H9 (cell line): ENCODE results near the gene SCLY. TPM values are rescaled to one million over a fixed set of nuclear protein-coding genes. Genes with fewer than 3 reads are reported as not detected.

Experiments
- DNase-seq: peaks from one replicate; pipeline ENCODE4 v3.0.0-alpha.2; 2017
- H2AFZ ChIP-seq: one replicate; pipeline ENCODE4 v1.6.1; 2013; ENCODE audit warnings: mild to moderate bottlenecking, low read length, control low read depth, moderate library complexity
- H2AK5ac ChIP-seq: 2 replicates; pipeline ENCODE4 v1.6.1; 2013; ENCODE audit warnings: low read length, control low read depth, mixed read lengths; ENCODE audit not compliant: insufficient read length
- H2BK120ac ChIP-seq: one replicate; pipeline ENCODE4 v1.6.1; 2013; ENCODE audit warnings: low read depth, mild to moderate bottlenecking, low read length, control low read depth, inconsistent platforms; ENCODE audit not compliant: poor library complexity, severe bottlenecking
- H2BK12ac ChIP-seq: 2 replicates; pipeline ENCODE4 v1.6.1; 2013; ENCODE audit warnings: low read length, control low read depth, mixed read lengths, low read depth; ENCODE audit not compliant: insufficient read length
- H2BK15ac ChIP-seq: 2 replicates; pipeline ENCODE4 v1.6.1; 2013; ENCODE audit warnings: low read depth, low read length, control low read depth
- H2BK20ac ChIP-seq: one replicate; pipeline ENCODE4 v1.6.1; 2013; ENCODE audit warnings: low read depth, mild to moderate bottlenecking, low read length, control low read depth, inconsistent platforms; ENCODE audit not compliant: poor library complexity, severe bottlenecking
- H2BK5ac ChIP-seq: 2 replicates; pipeline ENCODE4 v1.6.1; 2013; ENCODE audit warnings: low read length, control low read depth, mixed read lengths; ENCODE audit not compliant: insufficient read length
- H3K14ac ChIP-seq: 2 replicates; pipeline ENCODE4 v1.6.1; 2013; ENCODE audit warnings: low read length, control low read depth; ENCODE audit not compliant: insufficient read depth
- H3K18ac ChIP-seq: 2 replicates; pipeline ENCODE4 v1.6.1; 2013; ENCODE audit warnings: low read depth, mild to moderate bottlenecking, mixed read lengths, low read length, control low read depth; ENCODE audit not compliant: insufficient read length
- H3K23ac ChIP-seq: 2 replicates; pipeline ENCODE4 v1.6.1; 2013; ENCODE audit warnings: low read length, control low read depth, mixed read lengths, low read depth; ENCODE audit not compliant: insufficient read length
- H3K23me2 ChIP-seq: 2 replicates; pipeline ENCODE4 v1.6.1; 2013; ENCODE audit warnings: low read depth, mild to moderate bottlenecking, mixed read lengths, low read length, control low read depth; ENCODE audit not compliant: insufficient read length, poor library complexity, severe bottlenecking
- H3K27ac ChIP-seq: 2 replicates; pipeline ENCODE4 v1.5.1; 2013; ENCODE audit warnings: low read length, control low read depth, mixed read lengths, low read depth; ENCODE audit not compliant: insufficient read length
- H3K27me3 ChIP-seq: 2 replicates; pipeline ENCODE4 v1.6.1; 2013; ENCODE audit warnings: low read length, control low read depth, inconsistent platforms; ENCODE audit not compliant: insufficient read depth
- H3K4ac ChIP-seq: 2 replicates; pipeline ENCODE4 v1.6.1; 2013; ENCODE audit warnings: low read depth, mild to moderate bottlenecking, control low read depth, inconsistent platforms, low read length, moderate library complexity
- H3K4me1 ChIP-seq: 2 replicates; pipeline ENCODE4 v1.6.1; 2013; ENCODE audit warnings: low read length, control low read depth, inconsistent platforms; ENCODE audit not compliant: insufficient read depth
- H3K4me2 ChIP-seq: 2 replicates; pipeline ENCODE4 v1.6.1; 2013; ENCODE audit warnings: low read length, control low read depth, mixed read lengths; ENCODE audit not compliant: insufficient read length, insufficient read depth
- H3K56ac ChIP-seq: 2 replicates; pipeline ENCODE4 v1.6.1; 2013; ENCODE audit warnings: low read depth, mild to moderate bottlenecking, mixed read lengths, low read length, control low read depth; ENCODE audit not compliant: insufficient read length
- H3K79me1 ChIP-seq: 2 replicates; pipeline ENCODE4 v1.6.1; 2013; ENCODE audit warnings: low read depth, mild to moderate bottlenecking, moderate library complexity, low read length, control low read depth, inconsistent platforms; ENCODE audit not compliant: insufficient read depth, poor library complexity, severe bottlenecking
- H3K79me2 ChIP-seq: 2 replicates; pipeline ENCODE4 v1.6.1; 2013; ENCODE audit warnings: low read length, control low read depth, inconsistent platforms; ENCODE audit not compliant: insufficient read depth
- H3K9ac ChIP-seq: 2 replicates; pipeline ENCODE4 v1.6.1; 2013; ENCODE audit warnings: low read length, control low read depth, mixed read lengths; ENCODE audit not compliant: insufficient read length; ENCODE audit errors: extremely low read depth
- H3K9me3 ChIP-seq: one replicate; pipeline ENCODE4 v1.6.1; 2013; ENCODE audit warnings: low read depth, low read length, inconsistent platforms; ENCODE audit not compliant: control insufficient read depth
- H3T11ph ChIP-seq: one replicate; pipeline ENCODE4 v1.6.1; 2013; ENCODE audit warnings: mild to moderate bottlenecking, low read length, control low read depth, inconsistent platforms
- H4K20me1 ChIP-seq: one replicate; pipeline ENCODE4 v1.6.1; 2013; ENCODE audit not compliant: control insufficient read depth, insufficient read length, insufficient read depth
- H4K5ac ChIP-seq: 2 replicates; pipeline ENCODE4 v1.6.1; 2013; ENCODE audit warnings: low read depth, mild to moderate bottlenecking, mixed read lengths, low read length, control low read depth; ENCODE audit not compliant: insufficient read length
- H4K8ac ChIP-seq: replicated peaks from 2 replicates; pipeline ENCODE4 v1.6.1; 2013; ENCODE audit warnings: low read length, control low read depth, mixed read lengths, low read depth; ENCODE audit not compliant: insufficient read length
- H4K91ac ChIP-seq: 2 replicates; pipeline ENCODE4 v1.6.1; 2013; ENCODE audit warnings: low read depth, mild to moderate bottlenecking, moderate library complexity, mixed read lengths, low read length, control low read depth; ENCODE audit not compliant: insufficient read length
- H3K27ac Mint-ChIP-seq, 3 experiments: 2 replicates in 2 of 3; 3 replicates in 1 of 3; pipeline ENCODE4 v1.8.0; 2020 to 2021; ENCODE audit warnings: mixed read lengths in 3 of 3, mild to moderate bottlenecking in 1 of 3, moderate library complexity in 1 of 3
- H3K27me3 Mint-ChIP-seq: 2 replicates; pipeline ENCODE4 v1.8.0; 2021; ENCODE audit warnings: low read depth, mild to moderate bottlenecking, moderate library complexity, mixed read lengths
- H3K36me3 Mint-ChIP-seq, 3 experiments: 2 replicates in 2 of 3; 3 replicates in 1 of 3; pipeline ENCODE4 v1.8.0; 2020 to 2021; ENCODE audit warnings: low read depth in 3 of 3, mixed read lengths in 3 of 3; ENCODE audit not compliant: insufficient read depth in 1 of 3
- H3K4me1 Mint-ChIP-seq, 2 experiments: 2 replicates each; pipeline ENCODE4 v1.8.0; 2020; ENCODE audit warnings: mixed read lengths in 2 of 2
- H3K4me3 Mint-ChIP-seq, 2 experiments: 2 replicates in 1 of 2; 3 replicates in 1 of 2; pipeline ENCODE4 v1.8.0; 2020 to 2021; ENCODE audit warnings: mild to moderate bottlenecking in 2 of 2, mixed read lengths in 2 of 2, moderate library complexity in 1 of 2
- H3K9me3 Mint-ChIP-seq, 2 experiments: 2 replicates in 1 of 2; 3 replicates in 1 of 2; pipeline ENCODE4 v1.8.0; 2020; ENCODE audit warnings: mild to moderate bottlenecking in 2 of 2, mixed read lengths in 2 of 2, moderate library complexity in 1 of 2
- CTCF ChIP-seq: fragments of 200-600 bp; sonication (generic); conservative IDR thresholded peaks from 3 replicates; pipeline ENCODE4 v1.8.0; 2021; ENCODE audit warnings: antibody characterized with exemption, mild to moderate bottlenecking
- WGBS: extraction: QIAGEN DNeasy Blood & Tissue Kit; methylation state at CpG from one replicate; pipeline ENCODE4 v1.1.7; 2013; ENCODE audit warnings: missing lambda C conversion rate, low lambda C conversion rate, mixed read lengths; ENCODE audit not compliant: insufficient read length; ENCODE audit errors: extremely low coverage; 5-methylcytosine and 5-hydroxymethylcytosine counted together
- total RNA-seq: library from RNA; stranded (reverse); gene quantifications from 2 replicates; pipeline ENCODE4 v1.2.1, GENCODE V29; 2021

SCLY gene
- total RNA-seq, 1 experiment from 2014 or later: 55.3 TPM

DNA sequence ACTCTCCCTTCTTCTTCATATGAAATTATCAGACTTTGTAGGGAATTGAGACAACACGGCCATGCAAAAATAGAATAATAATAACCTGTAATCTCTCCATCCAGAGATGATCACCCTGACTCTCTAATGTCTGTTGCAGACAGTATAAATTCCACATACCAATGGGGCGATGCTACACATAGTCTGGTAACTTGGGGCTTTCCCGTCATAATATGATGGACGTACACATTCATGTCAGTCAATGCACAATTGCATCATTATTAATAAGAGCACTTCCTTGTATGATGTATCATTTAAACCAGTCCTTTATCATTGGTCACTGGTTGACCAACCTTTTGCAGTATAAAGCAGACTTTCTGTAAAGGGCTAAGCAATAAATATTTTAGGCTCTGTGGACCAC lies 39.5 kb upstream of the SCLY start:
- H3K4me2 ChIP-seq: no peak overlapping the region
- H3K27me3 ChIP-seq: no peaks in the 10 kb centered on the region
- no peaks in the 10 kb centered on the region for H3K23me2 ChIP-seq
- no peak overlapping the region for H3K18ac ChIP-seq
- H2BK5ac ChIP-seq: no peak overlapping the region
- H3T11ph ChIP-seq: no peak overlapping the region
- H2AFZ ChIP-seq: no peak overlapping the region
- H3K36me3 Mint-ChIP-seq: peaks cover 9 to 21% (median 17%) of the 10 kb centered on the region in 3 experiments; a peak in 6 of 7 replicates
- H3K9ac ChIP-seq: no peak overlapping the region
- H3K56ac ChIP-seq: no peak overlapping the region
- no peak overlapping the region for H3K4ac ChIP-seq
- no peak overlapping the region for H2BK15ac ChIP-seq
- no peak overlapping the region for H2BK20ac ChIP-seq
- H2AK5ac ChIP-seq: no peak overlapping the region
- WGBS: no CpG with 5 or more reads among the region's 4 CpGs
- H4K20me1 ChIP-seq: no peaks in the 10 kb centered on the region
- no peaks in the 10 kb centered on the region; the same call in 1 of the 2 replicates for H3K27me3 Mint-ChIP-seq
- no peaks in the 10 kb centered on the region for H3K9me3 Mint-ChIP-seq
- no peak overlapping the region for H4K91ac ChIP-seq
- H3K9me3 ChIP-seq: no peaks in the 10 kb centered on the region
- H2BK12ac ChIP-seq: no peak overlapping the region
- no peak overlapping the region for H4K5ac ChIP-seq
- H3K79me2 ChIP-seq: peaks cover 2% of the 10 kb centered on the region; the same call in 1 of the 2 replicates
- no peak overlapping the region for H3K4me3 Mint-ChIP-seq
- no peak overlapping the region for H3K23ac ChIP-seq
- no peak for DNase-seq
- no peaks in the 10 kb centered on the region for H3K4me1 ChIP-seq
- no peak overlapping the region for H3K14ac ChIP-seq
- no peak overlapping the region; a peak in 1 of 7 replicates for H3K27ac Mint-ChIP-seq
- no peak for TF ChIP-seq CTCF
- peaks cover 0 to 2% of the 10 kb centered on the region in 2 experiments; a peak in 1 of 4 replicates for H3K4me1 Mint-ChIP-seq
- no peaks in the 10 kb centered on the region for H3K79me1 ChIP-seq
- H2BK120ac ChIP-seq: no peak overlapping the region
- H4K8ac ChIP-seq: no peak overlapping the region
- H3K27ac ChIP-seq: no peak overlapping the region
